Measurements from ENCODE around the gene HOXD9.

The HOXD9 gene

GRCh38 chr2:176140513-176141317 lies 18.2 kb downstream of the HOXD9 start:
- peak; percentile 47 for DNase-seq

DNA sequence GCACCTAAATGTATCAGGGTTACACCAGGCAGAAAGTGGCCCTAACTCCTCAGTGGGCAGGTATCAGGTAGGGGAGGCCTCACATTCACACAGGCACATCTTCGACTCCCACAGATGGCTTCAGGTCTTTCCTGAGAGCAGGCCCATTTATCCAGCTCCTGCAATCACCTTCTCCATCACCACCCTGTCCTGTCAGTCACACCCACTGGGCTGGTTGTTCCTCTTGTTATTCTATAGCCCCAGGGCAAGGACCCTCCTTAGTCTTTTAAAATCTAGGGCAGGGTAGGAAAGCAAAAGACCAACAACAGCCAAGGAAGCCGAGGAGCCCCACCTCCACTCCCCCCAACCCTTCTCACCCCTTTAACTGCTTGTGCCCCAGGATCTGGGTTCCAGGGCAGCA lies 19.8 kb downstream of the HOXD9 start:
- no peak for DNase-seq

GRCh38 chr2:176145085-176145969 lies 22.8 kb downstream of the HOXD9 start:
- DNase-seq = no peak

DNA sequence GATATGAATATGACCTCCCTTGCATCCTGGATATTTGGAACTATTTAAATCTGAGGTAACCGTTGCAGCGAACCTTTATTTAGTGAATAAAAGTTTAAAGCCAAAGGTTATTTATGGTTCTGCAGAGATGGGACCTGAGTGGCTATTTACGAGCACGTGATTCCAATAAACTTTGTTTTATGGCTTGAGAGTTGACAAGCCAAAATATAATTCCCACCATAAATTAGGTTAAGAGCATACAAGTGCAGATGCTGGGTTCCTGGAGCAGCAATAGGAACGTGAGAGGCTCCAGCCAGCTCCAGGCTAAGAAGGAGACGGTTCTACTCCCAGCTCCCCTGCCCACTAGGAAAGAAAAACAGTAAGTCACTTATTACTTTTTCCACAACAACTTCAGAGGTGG lies 23.6 kb downstream of the HOXD9 start:
- no peak for DNase-seq

GRCh38 chr2:176146645-176147044 lies 24.1 kb downstream of the HOXD9 start:
- DNase-seq = no peak

DNA sequence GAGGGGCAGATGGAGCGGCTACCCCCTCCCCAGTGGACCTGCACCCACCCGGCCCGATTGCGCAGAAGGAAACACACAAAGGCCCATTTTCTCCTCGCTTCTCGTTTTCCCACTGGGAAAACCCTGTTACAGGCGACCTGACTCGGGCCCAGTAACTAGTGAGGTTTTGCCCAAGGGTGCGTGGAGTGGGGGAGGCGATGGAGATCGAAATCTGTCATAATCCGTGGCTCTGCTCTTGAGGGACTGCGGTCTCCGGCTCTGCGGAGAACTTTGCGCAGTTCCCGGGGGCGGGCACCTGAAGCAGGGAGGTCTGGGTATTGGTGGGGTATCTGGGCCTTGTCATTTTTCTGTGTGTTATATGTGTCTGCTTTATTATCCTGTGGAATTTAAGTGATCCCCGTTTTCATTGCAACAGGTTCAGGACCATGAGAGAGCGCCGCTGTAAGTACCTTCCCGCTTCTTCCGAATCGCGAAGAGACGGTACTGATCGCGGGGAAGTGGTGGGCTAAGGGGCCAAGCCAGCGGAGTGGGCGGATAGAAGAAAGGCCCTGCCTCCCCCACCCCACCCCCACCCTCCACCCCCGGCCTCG lies 24.8 kb downstream of the HOXD9 start:
- DNase-seq = no peak

GRCh38 chr2:176147800-176148496 lies 25.4 kb downstream of the HOXD9 start:
- no peak for DNase-seq

GRCh38 chr2:176148751-176149421 lies 26.4 kb downstream of the HOXD9 start:
- no peak for DNase-seq

DNA sequence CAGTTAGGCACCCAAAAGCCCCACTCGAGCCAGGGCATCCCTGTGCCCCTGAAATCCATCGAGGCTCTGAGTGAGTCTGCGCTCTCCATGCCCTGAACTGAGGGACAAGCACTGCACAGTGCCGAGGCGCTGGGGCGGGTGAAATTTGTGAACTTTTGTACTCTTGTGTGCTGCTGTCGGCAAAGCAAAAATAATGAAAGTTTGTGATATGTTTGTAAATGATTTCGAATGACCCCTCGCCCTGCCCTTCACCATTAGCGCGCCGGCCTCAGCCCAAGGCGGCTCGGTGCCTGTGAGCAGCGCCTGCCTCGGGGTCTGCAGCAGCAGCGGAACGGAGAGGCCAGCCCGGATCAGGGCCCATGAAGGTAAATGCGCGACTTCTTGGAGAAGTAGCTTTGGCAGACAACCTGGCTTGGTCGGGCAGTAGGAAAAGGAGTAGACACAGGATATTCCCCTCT lies 27.0 kb downstream of the HOXD9 start:
- no peak for DNase-seq

DNA sequence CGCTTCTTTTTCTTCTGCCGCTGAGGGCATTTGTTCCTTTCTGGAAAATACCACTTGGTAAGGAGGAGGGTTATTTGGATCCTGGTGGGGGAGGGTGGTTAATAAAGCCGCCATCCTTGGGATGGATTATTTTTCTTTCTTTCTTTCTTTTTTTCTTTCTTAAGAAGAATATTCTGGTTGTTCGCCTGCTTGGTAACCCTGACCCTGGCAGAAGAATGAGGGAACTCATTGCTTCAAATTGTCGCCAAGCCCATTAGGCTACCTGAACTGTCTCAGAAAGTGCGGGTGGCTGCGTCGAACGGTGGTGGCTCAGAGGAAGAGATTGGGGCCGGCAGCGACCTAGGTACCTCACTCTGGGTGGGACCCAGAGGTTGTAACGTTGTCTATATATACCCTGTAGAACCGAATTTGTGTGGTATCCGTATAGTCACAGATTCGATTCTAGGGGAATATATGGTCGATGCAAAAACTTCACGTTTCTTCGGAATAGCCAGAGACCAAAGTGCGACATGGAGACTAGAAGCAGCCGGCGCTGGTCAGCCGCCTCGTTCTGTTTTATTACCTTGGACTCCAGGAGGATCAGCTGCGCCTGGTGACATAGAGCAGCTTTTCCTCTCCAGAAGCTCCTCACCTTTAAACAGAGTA lies 27.5 kb downstream of the HOXD9 start:
- no peak for DNase-seq

- DNase-seq = no peak
Observed at GRCh38 chr2:176150584-176151441, 28.3 kb downstream of the HOXD9 start.

- no peak for DNase-seq
Observed at GRCh38 chr2:176151442-176152287, 29.1 kb downstream of the HOXD9 start, which contains the start of gene HOXD4. HOXD4 (plus strand) TSS chr2:176151550; CDS start chr2:176151634, 84 bp downstream.

DNA sequence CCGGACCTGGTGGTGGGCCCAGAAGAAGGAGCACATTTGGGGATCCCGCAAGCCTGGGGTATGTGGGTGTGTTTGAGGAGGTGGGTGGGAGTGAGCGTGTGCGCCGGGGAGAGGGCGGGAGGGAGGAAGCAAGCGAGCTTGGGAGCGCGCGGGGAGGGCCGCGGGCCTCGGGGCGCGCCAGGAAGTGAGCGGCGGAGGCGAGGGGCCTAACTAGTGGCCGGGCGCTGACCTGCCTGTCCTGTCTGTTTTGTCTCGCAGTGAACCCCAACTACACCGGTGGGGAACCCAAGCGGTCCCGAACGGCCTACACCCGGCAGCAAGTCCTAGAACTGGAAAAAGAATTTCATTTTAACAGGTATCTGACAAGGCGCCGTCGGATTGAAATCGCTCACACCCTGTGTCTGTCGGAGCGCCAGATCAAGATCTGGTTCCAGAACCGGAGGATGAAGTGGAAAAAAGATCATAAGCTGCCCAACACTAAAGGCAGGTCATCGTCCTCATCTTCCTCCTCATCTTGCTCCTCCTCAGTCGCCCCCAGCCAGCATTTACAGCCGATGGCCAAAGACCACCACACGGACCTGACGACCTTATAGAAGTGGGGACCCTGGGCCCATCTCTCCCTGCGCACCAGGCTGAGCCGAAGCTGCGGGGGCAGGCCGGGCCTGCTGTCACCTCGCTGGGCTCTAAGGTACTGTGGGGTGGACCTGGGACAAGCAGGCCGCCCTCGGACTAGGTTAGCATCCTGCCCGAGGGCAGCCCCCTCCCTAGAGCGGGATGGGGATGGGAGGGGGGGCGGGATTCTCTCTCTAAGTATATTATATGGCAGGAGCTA lies 30.0 kb downstream of the HOXD9 start:
- no peak for DNase-seq

GRCh38 chr2:176154576-176155252 lies 32.2 kb downstream of the HOXD9 start:
- DNase-seq = no peak

GRCh38 chr2:176155356-176156044 lies 33.0 kb downstream of the HOXD9 start:
- no peak for DNase-seq

DNA sequence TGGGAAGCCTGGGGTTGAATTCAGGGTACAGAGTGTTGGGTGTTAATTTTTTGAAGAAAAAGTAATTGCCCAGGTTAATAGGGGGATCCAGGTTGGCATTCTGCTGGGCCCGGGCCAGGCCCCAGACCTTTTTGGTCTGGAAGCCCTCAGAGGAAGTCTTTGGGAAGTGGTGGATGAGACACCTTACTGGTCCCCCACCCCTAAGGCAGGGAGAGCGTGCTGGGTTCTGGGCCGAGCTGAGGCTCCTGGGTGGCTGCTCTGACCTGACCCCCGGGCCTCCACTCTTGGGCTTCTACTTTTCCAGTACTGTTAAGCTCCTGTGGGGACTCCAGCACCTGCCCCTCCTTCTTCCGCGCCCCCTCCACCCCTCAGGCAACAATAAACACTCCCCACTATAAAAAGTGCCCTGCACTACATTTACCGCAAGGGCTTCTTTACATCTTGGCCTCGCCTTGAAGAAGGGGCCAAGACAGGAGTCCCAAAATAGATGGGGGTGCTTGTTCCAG lies 33.8 kb downstream of the HOXD9 start:
- no peak for DNase-seq

DNA sequence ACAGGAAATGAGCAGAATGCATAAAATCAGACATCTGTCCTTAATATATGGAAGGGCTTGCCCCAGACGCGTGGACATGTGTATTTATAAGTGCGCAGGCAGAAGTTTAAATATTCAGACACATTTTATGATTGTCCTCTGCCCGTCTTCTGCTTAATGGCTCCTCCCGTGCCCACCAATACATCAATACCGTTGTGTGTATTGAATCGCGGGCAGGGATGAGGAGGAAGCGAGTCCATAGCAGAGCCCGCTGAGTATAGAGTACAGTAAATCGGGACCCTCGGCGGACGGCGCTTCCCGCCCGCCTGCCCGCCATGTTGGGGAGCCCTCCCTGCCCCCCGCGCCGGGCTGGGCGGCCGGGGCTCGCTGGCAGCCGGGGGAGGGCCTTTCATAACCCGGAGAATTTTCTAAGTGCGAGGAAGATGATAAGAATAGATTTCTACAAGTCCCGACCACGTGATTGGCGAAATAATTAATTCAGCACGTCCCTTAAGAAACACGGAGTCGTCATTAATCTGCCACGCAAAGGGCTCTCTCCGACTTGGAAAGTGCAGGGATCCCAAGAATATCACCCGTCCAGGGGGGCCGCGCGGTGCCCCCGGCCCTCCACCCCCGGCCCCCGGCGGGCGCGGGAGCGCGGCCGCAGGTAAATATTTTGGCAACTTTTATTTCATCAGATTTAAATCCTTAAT lies 34.4 kb downstream of the HOXD9 start, which contains the start of gene HOXD3:
Gene HOXD3, plus strand, starts transcription at position 501 of the 692 bp plus-strand sequence. CDS start 11,808 bp downstream, outside the sequence.
- DNase-seq = no peak

All from RPMI8226 (cell line).